HG03342 (cell line): ENCODE measurements around the gene ACTN4.
"Not testable (repeated sequence)": the region's sequence is repeated elsewhere in the genome, so short reads cannot be mapped to it uniquely, and the experiment has no call there.

ENCODE experiments used
- ATAC-seq: cut with Tn5 transposase; IDR thresholded peaks from one replicate; pipeline ENCODE4 v1.9.1; 2021; ENCODE audit warnings: mild to moderate bottlenecking, moderate library complexity; ENCODE audit not compliant: unreplicated experiment

ACTN4 gene

GRCh38 chr19:38735257-38735686 is 87.8 kb downstream of the ACTN4 start:
- ATAC-seq, result no peak

- ATAC-seq, result no peak
Observed at GRCh38 chr19:38736036-38736412, 88.6 kb downstream of the ACTN4 start.

- ATAC-seq, result no peak
Observed at GRCh38 chr19:38736413-38737280, 89.2 kb downstream of the ACTN4 start.

GRCh38 chr19:38737281-38737865 is 89.9 kb downstream of the ACTN4 start:
- ATAC-seq, result no peak

GRCh38 chr19:38737921-38738737 is 90.7 kb downstream of the ACTN4 start:
- no peak for ATAC-seq

GRCh38 chr19:38739440-38740256 is 92.2 kb downstream of the ACTN4 start:
- no peak for ATAC-seq

GRCh38 chr19:38740257-38740592 is 92.8 kb downstream of the ACTN4 start:
- ATAC-seq, result no peak

- ATAC-seq, result no peak
Observed at GRCh38 chr19:38740932-38741331, 93.5 kb downstream of the ACTN4 start.

GRCh38 chr19:38741670-38742069 is 94.2 kb downstream of the ACTN4 start:
- ATAC-seq, result no peak

GRCh38 chr19:38742296-38742695 is 94.8 kb downstream of the ACTN4 start:
- no peak for ATAC-seq

GRCh38 chr19:38742906-38743305 is 95.5 kb downstream of the ACTN4 start:
- no peak for ATAC-seq

- no peak for ATAC-seq
Observed at GRCh38 chr19:38743394-38744297, 96.2 kb downstream of the ACTN4 start.

- ATAC-seq, result no peak
Observed at GRCh38 chr19:38744298-38744681, 96.8 kb downstream of the ACTN4 start, which contains the start of gene CAPN12. TSS of gene CAPN12 (minus strand) at chr19:38744474. CDS start at chr19:38744165, 309 bp downstream.

GRCh38 chr19:38744874-38745273 is 97.4 kb downstream of the ACTN4 start:
- no peak for ATAC-seq

- ATAC-seq, result no peak
Observed at GRCh38 chr19:38745316-38745715, 97.9 kb downstream of the ACTN4 start.

GRCh38 chr19:38753783-38754182 is 106.3 kb downstream of the ACTN4 start:
- ATAC-seq, result not testable (repeated sequence)

GRCh38 chr19:38754196-38754595 is 106.7 kb downstream of the ACTN4 start:
- ATAC-seq, result not testable (repeated sequence)

GRCh38 chr19:38759590-38760003 is 112.1 kb downstream of the ACTN4 start:
- no peak for ATAC-seq

GRCh38 chr19:38760805-38761517 is 113.5 kb downstream of the ACTN4 start:
- ATAC-seq, result not testable (repeated sequence)
